GM21423 (cell line): Measurements from ENCODE around the gene BIRC2.

Experiments used
- ATAC-seq: cut with Tn5 transposase; IDR thresholded peaks from one replicate; pipeline ENCODE4 v1.9.1; 2021; ENCODE audit warnings: mild to moderate bottlenecking, moderate library complexity; ENCODE audit not compliant: unreplicated experiment

The BIRC2 gene

GRCh38 chr11:102399189-102399588, 52.2 kb downstream of the BIRC2 start:
- no peak for ATAC-seq

- ATAC-seq, result no peak
Measured at GRCh38 chr11:102400603-102401002, 53.6 kb downstream of the BIRC2 start.

- no peak for ATAC-seq
Measured at GRCh38 chr11:102401905-102402304, 54.9 kb downstream of the BIRC2 start.

DNA sequence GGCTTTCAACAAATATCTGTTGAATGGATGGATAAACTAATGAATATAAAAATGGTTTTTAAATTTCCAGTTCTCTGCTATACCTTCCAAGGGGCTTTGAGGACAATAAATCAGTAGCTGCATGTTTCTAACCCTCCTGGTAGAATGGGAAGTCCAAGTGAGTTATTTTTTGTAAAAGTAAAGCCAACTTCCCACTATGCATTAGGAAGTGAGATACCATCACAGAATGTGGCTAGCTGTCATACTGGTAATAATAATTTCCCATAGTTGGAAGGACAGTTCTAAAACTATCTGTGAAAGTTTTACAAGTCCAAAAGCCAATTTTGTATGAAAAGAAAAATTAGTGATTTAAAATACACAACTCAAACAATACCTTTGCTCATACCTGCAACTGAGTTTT, 55.5 kb downstream of the BIRC2 start:
- no peak for ATAC-seq

DNA sequence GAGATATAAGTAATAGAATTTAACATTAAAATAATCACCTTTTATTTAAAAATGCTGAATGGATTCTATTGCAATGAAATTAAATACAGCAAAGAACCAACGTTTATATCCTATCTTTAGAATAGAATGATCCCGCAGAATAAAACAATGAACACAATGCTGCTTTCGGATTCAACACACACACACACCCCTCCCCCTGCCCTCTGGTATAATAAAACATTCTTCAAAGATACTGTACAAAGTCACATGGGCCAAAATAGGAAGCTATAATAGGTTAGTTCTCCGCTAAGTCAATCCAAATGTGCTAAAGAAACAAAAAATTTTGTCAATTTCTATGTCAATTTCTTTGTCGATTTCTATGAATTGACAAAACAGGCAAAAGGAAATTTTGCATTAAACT, 58.5 kb downstream of the BIRC2 start:
- ATAC-seq, result no peak

DNA sequence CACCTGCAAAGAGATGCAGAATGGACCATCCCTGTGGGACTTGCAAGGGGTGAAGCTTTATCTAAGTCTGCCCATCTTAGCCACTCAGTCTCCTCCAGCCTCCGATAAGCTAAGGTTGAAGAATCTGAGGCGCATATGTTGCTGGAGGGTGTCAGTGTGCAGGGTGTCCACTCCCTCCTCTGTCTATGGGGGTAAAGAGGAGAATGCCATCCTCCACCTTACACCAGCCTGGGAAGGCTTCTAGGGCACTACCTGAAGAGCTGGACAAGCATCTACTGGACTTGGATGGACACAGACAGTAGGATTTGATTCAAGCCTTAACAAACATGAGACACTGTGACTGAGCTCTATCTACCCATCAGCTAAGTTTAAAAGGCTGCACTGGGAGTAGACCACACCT, 59.1 kb downstream of the BIRC2 start:
- no peak for ATAC-seq

DNA sequence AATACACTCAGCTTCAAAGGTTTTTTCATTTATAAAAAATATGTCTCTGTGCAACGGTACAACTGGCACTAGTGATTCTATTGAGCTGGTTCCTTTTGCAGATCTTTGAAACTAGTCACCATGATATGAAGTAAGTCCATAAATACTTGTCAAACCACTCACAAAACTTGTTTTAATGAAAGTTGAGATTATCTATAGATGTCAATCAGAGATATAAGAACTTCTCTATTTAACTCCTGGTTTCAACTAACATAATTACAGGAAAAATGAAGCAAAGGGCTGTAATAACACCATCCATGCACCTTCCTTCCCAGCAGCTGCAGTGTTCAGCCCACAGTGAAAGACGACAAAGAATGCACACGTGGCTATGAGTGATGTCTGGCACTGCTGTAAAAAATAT, 60.9 kb downstream of the BIRC2 start:
- no peak for ATAC-seq

GRCh38 chr11:102408339-102408738, 61.3 kb downstream of the BIRC2 start:
- ATAC-seq, result no peak

DNA sequence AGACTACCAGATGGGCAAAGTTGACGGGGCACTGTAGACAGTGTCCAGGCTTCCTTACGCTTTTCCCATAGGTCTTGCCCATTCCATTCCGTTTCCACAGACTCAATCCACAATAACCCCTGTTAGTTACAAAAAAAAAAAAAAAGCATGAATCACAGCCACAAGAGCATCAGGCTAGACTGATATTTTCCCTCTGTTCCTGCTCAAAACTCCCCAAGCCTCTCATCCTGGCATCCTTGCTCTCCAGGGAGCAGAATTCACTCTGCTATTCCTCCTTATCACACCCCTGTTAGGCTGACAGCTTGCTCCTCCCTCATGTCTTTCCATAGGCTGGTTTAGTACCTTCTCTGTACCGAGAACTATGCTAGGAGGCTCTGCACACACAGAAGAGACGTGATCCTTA, 63.4 kb downstream of the BIRC2 start:
- ATAC-seq, result no peak

GRCh38 chr11:102411142-102411541, 64.1 kb downstream of the BIRC2 start:
- ATAC-seq, result no peak

- ATAC-seq, result no peak
Measured at GRCh38 chr11:102413497-102413896, 66.5 kb downstream of the BIRC2 start.

GRCh38 chr11:102414559-102414958, 67.5 kb downstream of the BIRC2 start:
- no peak for ATAC-seq

DNA sequence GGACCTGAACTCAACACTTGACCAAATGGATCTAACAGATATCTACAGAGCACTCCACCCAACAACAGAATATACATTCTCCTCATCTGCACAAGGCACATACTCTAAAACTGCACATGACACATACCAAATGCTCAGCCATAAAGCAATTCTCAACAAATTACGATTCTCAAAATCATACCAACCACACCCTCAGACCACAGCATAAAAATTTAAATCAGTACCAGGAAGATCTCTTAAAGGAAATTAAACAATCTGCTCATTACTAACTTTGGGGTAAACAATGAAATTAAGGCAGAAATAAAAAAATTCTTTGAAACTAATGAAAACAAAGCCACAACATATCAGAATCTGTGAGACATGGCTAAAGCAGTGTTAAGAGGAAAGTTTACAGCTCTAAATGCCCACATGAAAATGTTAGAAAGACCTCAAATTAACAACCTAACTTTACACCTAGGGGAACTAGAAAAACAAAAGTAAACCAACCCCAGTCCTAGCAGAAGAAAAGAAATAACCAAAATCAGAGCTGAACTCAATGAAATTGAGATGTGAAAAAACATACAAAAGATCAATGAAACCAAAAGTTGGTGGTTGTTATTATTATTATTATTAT, 68.4 kb downstream of the BIRC2 start:
- no peak for ATAC-seq

DNA sequence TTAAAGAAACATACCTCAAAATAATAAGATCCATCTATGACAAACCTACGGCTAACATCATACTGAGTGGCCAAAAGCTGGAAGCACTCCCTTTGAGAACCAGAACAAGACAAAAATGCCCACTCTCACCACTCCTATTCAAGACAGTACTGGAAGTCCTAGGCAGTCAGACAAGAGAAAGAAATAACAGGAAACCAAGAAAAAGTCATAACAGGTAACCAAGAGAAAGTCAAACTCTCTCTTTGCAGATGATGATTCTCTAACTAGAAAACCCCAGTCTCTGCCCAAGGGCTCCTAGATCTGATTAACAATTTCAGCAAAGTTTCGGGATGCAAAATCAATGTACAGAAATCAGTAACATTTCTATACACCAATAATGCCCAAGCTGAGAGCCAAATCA, 70.0 kb downstream of the BIRC2 start:
- no peak for ATAC-seq

DNA sequence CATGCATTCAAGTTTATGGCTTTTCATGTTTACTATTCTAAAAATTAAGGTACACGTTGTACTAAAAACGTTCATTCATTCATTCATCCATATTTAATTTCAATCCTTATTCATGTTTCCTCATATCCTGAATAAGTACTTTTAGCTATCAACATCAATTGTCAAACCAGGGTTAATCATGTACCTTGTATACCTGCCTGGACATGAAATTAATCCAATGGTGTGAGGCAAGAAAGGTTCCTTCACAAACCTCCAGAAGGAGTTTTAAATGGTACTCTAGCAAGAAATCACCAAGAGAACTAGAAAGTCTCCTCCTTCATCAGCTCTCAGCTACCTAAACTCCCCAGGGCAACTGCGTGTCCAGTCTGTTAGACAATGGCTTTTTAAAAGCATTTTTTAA, 72.2 kb downstream of the BIRC2 start:
- ATAC-seq, result no peak

- peak; percentile 91 for ATAC-seq
Measured at GRCh38 chr11:102420547-102420946, 73.5 kb downstream of the BIRC2 start.

DNA sequence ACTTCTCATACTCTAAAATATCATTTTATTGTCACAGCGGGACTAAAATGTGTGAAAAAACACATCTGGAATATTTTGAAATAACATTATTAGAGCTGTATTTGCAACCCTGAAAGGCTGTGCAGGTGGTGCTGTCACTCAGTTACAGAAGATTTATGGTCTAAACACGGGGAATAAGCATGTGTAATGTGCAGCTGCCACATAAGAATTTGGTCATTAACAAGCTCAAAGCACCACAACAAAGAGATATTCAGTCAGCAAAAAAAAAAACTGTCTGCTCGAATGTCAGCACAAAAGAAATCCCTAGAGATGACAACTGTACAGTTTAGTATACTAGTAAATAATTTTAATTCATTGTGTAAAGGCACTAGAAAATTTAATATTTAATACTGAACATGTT, 74.2 kb downstream of the BIRC2 start:
- ATAC-seq, result no peak

- ATAC-seq, result no peak
Measured at GRCh38 chr11:102422817-102423712, 76.1 kb downstream of the BIRC2 start.

GRCh38 chr11:102423936-102424335, 76.9 kb downstream of the BIRC2 start:
- no peak for ATAC-seq

DNA sequence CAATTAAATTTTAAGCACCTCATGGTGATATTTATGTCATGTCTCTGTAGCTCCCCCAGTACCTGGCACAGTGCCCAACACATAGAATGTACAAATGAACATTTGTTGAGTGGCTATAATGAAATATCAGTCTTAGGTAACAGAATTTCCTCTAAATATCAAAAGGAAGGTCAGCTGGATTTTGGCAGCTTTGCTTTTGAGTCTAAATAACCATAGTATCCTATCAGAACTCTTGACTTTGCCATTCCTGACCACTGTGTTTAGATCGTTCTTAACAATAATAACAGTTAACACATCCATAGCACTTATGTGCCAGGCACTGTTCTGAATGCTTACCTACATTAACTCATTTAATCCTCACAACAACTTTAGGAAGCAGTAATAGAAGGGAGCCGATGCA, 79.0 kb downstream of the BIRC2 start:
- no peak for ATAC-seq

GRCh38 chr11:102426570-102426969, 79.6 kb downstream of the BIRC2 start:
- no peak for ATAC-seq

- no peak for ATAC-seq
Measured at GRCh38 chr11:102427068-102427467, 80.1 kb downstream of the BIRC2 start.
